AML-193 (cell line): ENCODE measurements around the gene ZNF778.

ENCODE experiments used
- DNase-seq, 2 experiments: peaks; one replicate each; lab custom pipeline; 2025; lab: John Stamatoyannopoulos, UW

ZNF778 gene

DNA sequence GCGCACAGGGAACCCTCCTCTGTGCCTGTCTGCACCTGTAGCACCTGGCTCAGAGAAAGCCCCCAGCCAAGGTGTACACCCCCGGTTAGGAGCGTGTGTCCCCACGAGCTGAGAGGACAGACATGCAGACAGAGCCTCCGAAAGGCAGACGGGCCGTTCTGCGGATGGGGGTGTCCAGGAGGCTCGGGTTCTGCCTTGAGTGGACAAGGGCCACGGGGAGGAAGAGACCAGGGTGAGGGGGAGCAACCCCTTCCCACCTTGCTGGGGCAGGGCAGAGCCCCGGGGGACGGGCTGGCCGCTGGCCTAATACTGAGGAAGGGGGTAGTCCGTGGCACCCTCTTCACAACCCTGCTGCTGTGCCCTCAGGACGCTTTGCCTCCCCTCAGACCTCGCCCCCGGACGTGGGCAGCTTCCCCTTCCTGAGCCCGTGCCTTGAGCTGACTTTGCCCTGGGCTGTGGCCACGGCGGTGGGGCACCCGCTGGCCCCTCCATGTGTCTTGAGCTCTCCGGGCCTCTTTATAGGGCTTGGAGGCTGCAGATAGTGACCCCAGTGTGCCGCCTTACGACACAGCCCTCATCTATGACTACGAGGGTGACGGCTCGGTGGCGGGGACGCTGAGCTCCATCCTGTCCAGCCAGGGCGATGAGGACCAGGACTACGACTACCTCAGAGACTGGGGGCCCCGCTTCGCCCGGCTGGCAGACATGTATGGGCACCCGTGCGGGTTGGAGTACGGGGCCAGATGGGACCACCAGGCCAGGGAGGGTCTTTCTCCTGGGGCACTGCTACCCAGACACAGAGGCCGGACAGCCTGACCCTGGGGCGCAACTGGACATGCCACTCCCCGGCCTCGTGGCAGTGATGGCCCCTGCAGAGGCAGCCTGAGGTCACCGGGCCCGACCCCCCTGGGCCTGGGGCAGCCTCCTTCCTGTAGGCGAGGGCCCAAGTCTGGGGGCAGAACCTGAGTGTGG lies 22.9 kb upstream of the ZNF778 start:
- no peak for DNase-seq

DNA sequence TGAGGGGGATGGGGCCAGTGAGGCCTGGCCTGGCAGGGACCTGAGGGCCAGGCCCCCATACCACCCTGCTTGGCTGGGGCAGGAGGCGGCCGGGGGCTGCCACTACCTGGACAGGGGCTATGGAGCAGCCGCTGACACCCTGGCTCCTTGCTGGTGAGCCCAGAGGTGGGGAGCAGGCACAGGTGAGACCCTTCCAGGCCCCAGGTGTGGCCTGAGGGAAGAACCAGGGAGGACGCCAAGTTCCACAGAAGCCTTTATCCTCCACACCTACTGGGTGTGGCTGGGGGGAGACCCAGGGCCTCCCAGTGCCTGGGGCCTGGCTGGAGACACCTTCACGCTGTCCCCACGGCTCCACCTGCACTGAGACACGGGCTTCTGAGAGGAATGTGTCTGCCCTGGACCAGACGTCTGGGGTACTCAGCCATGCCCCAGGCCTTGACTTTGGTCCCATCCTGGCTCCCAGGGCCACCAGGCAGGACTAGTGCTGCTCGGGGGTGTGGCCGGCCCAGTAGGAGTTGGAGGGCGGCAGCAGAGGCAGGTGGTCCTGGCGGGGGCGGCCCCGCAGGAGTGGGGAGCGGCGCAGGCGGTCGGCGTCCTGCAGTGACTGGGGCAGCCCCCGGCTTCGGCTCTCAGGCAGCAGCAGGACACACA lies 21.9 kb upstream of the ZNF778 start:
- no peak for DNase-seq

DNA sequence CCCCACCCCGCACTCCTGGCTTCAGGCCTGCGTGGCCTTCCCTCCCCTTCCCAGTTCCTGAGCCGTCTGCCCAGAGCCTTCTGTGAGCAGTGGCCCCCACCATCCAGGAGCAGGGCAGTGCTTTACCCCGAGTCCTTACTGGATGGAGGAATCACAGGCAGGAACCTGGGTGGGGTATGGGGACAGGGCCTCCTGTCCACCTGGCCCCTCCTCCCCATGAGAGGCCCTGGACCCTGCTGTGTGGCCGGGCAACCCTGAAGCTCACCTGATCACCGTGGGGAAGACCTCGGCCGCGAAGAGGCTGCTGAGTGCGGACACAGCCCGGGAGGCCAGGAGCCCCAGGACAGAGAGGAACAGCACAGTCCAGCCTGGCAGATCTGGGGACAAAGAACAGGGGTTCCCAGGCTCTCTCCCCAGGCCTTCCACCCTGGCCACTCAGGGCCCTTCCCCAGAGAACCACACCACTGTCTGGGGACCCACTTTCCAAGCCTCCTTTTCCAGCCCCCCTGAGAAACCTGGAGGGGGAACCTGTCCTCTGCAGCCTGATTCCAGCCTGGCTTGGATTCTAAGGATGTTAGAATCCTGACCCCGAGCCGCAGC lies 20.4 kb upstream of the ZNF778 start:
- no peak for DNase-seq

DNA sequence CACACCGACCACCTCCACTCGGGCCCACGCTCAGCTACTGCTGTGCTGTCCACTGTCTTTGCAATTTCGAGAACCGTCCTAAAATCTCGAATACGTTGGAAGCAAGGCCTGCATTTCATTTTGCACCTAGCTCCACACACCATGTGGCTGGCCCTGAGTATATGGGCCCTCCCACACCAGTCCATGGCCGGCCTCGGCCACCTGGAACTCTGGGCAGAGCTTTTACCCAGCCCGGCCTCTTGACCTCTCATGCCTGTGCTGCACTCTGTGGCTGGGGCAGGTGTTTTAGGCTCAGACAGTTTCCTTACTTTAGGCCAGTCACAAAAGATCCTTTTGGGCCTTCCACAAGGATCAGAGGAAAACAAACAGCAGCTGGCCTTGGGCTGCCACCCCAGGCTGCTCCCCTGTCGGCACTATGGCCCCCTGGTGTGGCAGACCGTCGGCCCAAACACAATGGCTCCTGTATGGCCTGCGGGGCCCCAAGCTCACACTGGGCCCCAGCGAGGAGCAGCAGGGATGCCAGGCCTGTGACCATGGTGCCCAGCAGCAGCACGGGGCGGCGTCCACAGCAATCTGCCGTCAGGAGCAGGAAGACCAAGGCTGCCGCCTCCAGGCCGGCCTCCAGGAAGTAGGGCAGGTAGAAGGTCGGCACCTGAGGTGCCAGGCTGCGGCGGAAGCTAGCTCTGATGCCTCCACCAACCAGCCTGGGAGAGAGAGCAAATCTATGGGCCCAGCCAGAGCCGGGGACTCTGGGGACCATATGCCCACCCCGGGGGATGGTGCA lies 19.7 kb upstream of the ZNF778 start:
- no peak for DNase-seq

DNA sequence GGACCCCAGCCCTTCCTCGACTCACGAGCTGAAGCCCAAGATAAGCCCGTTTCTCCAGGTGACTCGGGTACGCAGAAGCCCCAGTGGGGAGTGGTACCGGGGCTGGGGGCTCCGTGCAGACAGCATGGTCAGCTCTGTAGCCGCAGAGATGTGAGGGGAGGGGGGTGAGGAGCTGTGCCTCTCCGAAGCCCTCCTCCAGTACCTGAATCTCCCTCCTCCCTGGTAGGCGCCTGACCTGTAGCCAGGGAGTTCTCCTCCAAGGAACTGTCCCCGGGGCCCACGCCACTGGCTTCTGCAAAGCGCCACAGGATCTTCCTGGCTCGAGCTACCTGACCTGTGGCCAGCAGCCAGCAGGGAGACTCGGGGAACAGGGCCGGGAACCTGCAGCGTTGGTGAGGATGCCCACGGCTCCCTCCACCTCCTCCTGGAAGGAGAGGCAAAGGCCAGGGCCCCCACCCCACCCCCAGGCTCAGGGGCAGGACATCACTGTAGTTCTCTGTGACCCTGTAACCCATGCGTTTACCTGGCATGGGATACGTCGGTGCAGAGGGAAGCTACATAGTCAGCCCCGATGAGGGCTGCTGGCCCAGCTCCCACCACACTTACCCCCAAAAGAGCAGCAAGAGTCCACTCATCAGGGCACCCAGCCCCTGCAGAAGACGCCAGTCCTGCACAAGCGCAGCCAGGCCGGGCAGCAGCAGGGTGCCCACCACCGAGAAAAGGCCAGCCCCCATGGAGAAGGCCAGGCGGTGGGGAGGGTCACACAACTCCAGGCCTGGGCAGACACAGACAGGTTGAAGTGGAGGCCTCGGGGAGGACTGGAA lies 18.9 kb upstream of the ZNF778 start:
- DNase-seq: no peak

DNA sequence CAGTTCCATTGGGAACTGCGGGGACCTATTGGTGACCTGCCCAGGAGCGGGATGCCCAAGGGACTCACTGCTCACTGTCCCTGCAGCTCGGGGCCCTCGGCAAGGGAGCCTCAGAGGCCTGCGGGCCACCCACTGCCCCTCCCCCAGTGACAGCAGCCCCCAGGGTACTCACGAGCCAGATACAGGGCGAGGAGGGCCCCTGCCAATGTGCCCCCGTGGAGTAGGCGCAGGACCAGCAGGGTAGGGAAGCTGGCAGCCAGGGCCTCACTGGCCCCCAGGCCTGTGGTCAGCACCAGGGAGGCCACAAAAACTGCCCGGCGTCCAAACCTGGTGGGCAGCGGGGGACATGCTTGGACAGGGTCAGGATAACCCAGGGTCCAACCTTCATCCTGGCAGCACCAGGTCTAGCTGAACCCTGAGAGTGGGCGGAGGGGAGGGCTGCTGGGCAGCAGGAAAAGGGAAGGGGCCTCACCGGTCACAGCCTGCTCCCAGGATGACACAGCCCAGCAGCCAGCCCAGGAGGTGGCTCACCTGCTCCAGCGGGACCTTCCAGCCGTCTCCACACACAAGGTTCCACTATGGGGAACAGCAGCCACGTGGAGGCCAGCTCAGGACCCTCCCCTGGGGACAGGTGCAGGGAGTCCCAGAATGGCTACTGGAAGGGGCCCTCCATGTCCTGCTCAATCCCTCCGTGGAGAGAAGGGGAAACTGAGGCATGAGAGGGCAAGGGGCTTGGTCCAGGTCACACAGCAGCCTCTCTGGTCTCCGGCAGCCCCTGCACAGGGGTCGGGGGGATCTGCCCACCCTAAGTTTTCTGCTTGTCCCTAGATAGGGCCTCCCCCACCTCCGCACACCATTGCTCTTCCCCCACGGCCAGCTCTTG lies 18.0 kb upstream of the ZNF778 start:
- no peak for DNase-seq

- no peak for DNase-seq
Measured at GRCh38 chr16:89200124-89200849, 17.2 kb upstream of the ZNF778 start, which contains the start of gene SLC22A31. SLC22A31 (minus strand) TSS chr16:89200537; CDS start chr16:89200501, 36 bp downstream.

DNA sequence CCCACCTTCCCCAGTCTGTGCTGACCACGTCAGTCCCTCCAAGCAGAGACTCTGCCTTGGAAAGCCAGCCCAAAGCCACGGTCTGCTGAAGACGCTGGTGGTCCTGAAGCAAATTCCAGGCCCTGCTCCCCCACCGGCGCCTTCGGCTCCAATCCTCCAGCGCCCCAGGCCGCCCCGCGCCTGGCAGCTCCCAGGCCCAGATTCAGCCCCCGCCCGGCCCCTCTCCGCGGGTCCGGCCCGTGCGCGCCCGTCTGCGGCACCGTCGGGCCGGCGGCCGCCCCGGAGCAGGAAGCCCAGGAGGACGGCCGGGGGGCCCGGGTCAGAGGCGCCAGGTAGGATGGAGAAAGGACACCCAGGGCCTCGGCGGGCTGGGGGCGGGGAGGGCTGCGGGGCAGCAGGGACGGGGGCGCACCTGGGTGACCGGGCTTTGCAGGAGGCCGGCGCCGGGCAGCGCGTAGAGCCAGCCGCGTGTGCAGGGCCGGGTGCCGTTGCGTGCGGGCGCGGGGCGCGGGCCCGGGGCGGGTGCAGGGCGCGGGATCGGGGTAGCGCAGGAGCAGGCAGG lies 16.6 kb upstream of the ZNF778 start:
- DNase-seq: no peak

DNA sequence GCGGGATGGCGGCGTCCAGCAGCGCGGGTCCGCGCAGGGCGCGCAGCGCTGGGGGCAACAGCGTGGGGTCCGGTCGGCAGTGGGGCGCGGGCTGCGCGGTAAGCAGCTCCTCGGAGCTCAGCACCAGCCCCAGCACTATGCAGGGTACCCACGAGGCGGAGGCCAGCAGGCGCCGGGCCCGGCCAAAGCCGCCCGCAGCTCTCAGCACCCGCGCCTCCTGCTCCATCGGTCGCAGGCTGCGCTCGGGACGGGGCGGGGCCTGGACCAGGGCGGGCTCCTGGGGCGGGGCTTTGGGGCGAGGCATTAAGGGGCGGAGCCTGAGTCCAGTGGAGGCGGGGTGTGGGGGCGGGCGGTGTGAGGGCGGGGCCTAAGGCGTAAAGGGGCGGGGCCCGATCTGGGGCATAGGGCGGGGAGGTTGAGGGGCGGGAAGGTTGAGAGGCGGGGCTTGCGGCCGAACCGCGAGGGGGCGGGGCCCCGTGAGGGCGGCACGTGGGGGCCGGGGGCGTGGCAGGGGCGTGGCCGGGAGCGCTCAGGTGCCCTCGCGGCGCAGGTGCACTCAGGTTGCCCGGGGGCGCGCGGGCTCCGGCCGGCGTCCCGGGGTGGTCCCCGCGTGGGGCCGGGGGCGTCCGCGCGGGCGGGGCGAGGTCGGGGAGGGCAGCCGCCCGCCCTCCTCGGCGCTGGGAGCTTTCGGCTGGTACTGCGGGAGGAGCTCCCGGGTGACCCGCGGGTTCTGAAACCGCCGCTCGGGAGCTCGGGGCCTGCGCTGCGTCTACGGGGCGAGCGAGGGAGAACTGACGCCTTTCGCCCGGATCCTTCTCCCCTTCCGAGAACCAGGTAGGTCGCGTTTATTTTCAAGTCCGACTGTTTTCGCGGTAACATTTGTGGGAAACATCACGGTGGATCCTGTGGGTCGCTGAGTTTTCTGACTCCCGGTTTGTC lies 15.8 kb upstream of the ZNF778 start:
- DNase-seq: no peak

DNA sequence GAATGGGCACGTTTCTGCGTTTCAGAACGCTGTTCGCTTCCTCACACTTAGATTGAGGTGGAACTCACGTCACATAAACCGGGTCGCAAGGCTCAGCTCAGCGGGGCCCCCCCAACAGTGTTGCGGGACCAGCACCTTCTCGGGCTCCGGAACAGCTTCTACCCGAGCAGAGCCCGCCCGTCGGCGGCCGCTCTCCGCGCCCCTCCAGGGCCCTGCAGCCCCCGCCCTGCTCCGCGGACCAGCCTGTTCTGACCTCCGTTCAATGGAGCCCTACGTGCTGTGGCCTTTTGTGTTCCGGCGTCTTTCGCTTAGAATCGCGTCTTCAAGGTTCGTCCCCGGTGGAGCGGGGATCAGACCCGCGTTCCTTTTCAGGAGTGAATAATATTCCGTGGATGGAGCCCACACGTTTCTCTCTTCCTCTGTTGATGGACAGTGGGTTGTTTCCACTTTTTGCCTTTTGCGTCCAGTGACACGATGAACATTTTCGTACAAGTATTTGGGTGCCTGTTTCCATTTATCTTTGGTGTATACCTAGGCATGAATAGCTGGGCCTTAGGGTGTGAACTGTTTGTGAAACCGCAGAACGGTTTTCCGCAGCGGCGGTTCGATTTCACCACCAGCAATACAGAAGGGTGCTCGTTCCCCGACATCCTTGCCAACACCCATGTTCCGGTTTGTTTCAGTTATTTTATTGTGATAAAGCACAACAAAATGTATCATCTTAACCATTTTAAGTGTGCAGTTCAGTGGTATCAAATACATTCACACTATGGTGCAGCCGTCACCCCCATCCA lies 14.9 kb upstream of the ZNF778 start:
- no peak for DNase-seq

GRCh38 chr16:89207993-89208392 lies 9.5 kb upstream of the ZNF778 start:
- no peak for DNase-seq

GRCh38 chr16:89209522-89210044 lies 7.9 kb upstream of the ZNF778 start:
- no peak for DNase-seq

DNA sequence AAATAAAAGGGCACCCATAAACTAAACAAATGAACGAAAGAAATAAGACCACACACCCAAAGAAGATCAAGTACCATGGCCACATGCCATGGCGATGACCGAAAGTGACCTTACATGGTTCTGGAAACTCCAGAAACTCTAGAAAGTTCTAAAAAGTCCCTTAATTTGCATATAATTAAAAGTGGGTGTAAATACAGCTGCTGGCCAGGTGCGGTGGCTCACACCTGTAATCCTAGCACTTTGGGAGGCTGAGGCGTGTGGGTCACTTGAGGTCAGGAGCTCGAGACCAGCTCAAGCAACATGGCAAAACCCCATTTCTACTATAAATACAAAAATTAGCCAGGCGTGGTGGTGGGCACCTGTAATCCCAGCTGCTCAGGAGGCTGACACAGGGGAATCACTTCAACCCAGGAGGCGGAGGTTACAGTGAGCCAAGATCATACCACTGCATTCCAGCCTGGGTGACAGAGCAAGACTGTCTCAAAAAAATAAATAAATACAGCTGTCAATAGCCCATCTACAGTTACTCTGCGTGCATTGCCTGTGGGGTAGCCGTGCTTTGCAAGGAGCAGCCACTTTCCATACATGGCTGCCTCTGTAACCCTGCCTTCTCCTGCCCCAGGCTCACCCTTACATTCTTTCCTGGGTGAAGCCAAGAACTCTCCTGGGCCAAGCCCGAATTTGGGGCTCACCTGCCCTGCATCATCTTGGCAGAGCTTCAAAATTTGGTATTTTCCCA lies 7.2 kb upstream of the ZNF778 start:
- no peak for DNase-seq

DNA sequence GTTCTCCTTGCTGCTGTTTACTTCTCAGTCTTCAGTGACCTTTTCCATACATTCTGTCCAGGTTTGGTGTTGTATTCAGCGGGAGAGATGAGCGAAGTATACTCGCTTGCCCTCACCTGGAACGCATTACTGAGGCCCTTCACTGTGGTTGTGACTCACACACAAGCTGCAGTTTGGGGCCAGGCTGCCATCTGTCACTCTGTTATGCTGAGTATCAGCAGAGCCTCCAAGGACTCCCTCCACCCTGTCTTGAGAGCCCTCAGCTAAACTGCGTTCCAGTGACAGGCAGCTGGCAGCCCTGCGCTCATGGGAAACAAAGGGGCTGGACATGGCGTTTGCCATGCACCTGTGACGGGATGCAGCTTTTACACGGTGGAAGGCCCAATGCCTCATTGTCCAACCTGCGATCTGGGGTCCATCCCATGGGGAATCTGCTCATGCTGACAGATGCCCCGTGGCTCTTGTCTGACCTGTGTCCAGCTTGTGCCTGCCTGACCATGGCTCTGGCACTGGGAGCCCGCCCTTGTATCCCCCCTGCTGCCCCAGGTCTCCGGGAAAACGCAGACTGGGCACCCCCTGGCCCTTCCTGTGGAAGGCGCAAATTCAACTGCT lies 6.5 kb upstream of the ZNF778 start:
- DNase-seq: no peak

GRCh38 chr16:89216315-89217137 lies 977 bp upstream of the ZNF778 start:
- peak; percentile 62 to 75 for DNase-seq
